Cardiac muscle cell (in vitro differentiated cells and primary cell): ENCODE measurements around the gene TDRD9. TPM values are rescaled to one million over a fixed set of nuclear protein-coding genes. Genes with fewer than 3 reads are reported as not detected.

Experiments
- DNase-seq, 2 donors: peaks; one replicate each; pipeline versions ENCODE4 v3.0.0 to v3.0.0-alpha.2; 2010 to 2017; ENCODE audit warnings: low read depth in 1 of 2, low spot score in 1 of 2
- H3K27ac ChIP-seq: fragments of 200-600 bp; sonication (generic); 2 replicates; pipeline ENCODE4 v1.5.1; 2016
- H3K27me3 ChIP-seq: fragments of 200-600 bp; sonication (generic); 2 replicates; pipeline ENCODE4 v1.6.0; 2016; ENCODE audit warnings: control low read depth
- H3K36me3 ChIP-seq: fragments of 200-600 bp; sonication (generic); 2 replicates; pipeline ENCODE4 v1.5.1; 2016; ENCODE audit warnings: control low read depth
- H3K4me1 ChIP-seq: fragments of 200-600 bp; sonication (generic); 2 replicates; pipeline ENCODE4 v1.8.1; 2017; ENCODE audit warnings: low read depth, mild to moderate bottlenecking, mixed run types
- H3K4me3 ChIP-seq: fragments of 200-600 bp; sonication (generic); 2 replicates; pipeline ENCODE4 v1.5.1; 2016; ENCODE audit warnings: mild to moderate bottlenecking
- H3K9me3 ChIP-seq: fragments of 200-600 bp; sonication (generic); 2 replicates; pipeline ENCODE4 v1.5.1; 2017; ENCODE audit warnings: low read depth, mild to moderate bottlenecking, control low read depth
- polyA plus RNA-seq: library from polyadenylated mRNA; unstranded; fragments of >200 nt; fragmentation: Nextera tagmentation; extraction: Ambion mirVana; gene quantifications from 2 replicates; pipeline ENCODE4 v1.2.1, GENCODE V29; 2016
- total RNA-seq: library from RNA; depleted of rRNA; stranded (reverse); fragments of >200 nt; gene quantifications from 2 replicates; pipeline ENCODE4 v1.2.3, GENCODE V29; 2016
- TF ChIP-seq, protein P1 (sequence below): IDR thresholded peaks from 2 replicates; pipeline ENCODE4 v1.5.1; 2012; ENCODE audit warnings: low read depth, mild to moderate bottlenecking, low read length

The TDRD9 gene
- total and polyA plus RNA-seq, 2 experiments from 2014 or later, result 0.31 TPM; not detected in 1

DNA sequence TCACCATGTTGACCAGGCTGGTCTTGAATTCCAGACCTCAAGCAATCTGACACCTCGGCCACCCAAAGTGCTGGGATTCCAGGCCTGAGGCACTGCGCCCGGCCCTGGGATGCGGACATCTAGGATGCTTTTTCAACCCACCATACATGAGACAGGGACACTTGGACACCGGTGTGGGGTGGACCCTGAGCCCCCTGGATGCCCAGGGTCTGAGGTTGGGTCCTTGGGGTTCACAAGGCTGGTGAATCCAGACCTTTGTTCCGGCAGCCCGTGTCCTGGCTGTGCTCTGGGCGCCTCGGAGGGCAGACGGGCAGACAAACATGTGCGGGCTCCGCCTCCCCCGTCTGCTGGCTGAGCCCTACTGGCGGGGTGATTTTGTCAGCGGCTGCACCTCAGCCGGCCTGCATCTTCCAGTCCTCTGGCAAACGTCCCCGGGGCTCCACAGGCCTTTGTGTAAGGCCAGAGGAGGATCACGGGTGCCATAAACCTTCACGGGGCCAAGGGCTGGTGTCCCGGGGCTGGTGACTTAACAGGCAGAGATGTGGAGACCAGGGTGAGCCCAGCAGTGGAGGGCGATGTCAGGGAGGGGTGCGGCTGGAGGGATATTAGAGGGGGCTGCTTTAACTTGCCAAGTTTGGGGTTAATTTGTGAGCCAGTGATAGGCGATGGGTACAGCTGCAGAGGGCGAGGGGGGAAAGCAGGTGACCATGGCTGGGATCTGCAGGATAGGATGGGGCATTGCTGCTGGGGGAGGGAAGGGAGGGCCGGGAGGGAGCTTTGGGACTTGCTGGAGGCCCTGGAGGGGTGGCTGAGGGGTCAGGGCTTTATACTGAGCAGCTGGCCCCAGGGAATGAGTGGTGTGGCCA, 163.0 kb downstream of the TDRD9 start:
- H3K9me3 ChIP-seq, result no peaks in the 10 kb centered on the region
- H3K36me3 ChIP-seq, result no peaks in the 10 kb centered on the region
- H3K4me1 ChIP-seq, result peaks cover 8% of the 10 kb centered on the region
- TF ChIP-seq, protein P1, sequence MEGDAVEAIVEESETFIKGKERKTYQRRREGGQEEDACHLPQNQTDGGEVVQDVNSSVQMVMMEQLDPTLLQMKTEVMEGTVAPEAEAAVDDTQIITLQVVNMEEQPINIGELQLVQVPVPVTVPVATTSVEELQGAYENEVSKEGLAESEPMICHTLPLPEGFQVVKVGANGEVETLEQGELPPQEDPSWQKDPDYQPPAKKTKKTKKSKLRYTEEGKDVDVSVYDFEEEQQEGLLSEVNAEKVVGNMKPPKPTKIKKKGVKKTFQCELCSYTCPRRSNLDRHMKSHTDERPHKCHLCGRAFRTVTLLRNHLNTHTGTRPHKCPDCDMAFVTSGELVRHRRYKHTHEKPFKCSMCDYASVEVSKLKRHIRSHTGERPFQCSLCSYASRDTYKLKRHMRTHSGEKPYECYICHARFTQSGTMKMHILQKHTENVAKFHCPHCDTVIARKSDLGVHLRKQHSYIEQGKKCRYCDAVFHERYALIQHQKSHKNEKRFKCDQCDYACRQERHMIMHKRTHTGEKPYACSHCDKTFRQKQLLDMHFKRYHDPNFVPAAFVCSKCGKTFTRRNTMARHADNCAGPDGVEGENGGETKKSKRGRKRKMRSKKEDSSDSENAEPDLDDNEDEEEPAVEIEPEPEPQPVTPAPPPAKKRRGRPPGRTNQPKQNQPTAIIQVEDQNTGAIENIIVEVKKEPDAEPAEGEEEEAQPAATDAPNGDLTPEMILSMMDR, result no peak
- H3K27ac ChIP-seq, result no peak overlapping the region
- H3K27me3 ChIP-seq, result no peaks in the 10 kb centered on the region
- no peak for DNase-seq
- H3K4me3 ChIP-seq, result no peak overlapping the region

DNA sequence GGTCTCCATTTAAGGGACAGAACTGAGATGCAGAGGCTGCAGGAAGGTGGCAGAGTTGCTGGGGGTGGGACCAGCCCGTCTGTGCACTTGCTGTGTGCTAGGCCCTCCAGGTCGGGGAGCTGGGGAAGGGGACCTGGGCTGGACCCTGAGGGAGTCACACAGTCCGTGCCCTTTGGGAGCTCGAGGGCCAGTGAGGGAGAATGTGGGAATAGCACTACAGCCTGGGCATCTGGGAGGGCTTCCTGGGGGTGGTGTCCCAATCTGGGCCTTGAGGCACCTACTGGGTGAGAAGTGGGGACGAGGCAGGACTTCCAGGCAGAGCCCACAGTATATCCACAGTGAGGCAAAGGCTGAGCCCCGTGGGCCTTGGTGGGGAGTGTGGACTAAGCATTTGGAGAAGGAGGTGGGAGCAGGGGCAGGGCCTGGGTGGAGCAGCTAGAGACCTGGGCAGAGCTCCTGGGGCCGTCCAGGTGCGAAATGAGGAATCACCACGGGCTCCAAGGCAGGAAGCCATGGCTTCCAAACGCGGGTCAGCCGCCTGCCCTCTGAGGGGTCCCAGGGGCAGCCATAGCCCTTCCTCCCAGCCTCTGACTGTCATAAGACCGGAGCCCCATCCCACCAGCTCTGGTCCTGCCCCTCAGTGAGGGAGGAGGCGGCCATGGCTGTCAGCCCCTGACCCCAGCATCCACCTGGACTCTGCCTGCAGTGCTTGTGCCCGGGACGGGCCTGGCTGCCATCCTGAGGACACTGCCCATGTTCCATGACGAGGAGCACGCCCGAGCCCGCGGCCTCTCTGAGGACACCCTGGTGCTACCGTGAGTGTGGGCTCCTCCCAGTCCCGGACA, 163.9 kb downstream of the TDRD9 start:
- TF ChIP-seq, protein P1, result no peak
- Histone ChIP-seq H3K36me3 (no peaks in the 10 kb centered on the region), H3K27ac (no peak overlapping the region), H3K4me3 (no peak overlapping the region), H3K27me3 (no peaks in the 10 kb centered on the region), H3K9me3 (no peaks in the 10 kb centered on the region), H3K4me1 (no peaks in the 10 kb centered on the region)
- DNase-seq, result no peak

DNA sequence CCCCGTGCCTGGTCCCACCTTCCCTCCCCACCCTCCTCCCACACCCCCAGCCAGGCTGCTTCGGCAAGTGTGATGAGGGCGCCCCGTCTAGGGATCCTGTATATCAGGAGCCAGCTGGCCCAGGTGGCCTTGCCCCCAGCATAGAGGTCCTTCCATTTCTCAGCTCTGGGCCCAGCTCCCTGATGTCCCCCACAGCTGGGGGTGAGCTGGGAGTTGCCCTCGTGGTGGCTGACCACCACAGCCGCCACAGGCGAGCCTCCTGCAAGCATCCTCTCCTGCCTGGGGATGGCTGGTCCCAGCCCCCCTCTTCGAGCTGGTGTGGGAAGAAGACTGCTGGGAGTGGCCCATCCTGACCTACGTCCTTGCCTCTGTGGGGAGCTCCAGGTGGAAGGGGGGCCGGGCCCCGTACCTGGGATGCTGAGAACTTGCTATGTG, 164.7 kb downstream of the TDRD9 start:
- Histone ChIP-seq H3K36me3 (no peaks in the 10 kb centered on the region), H3K9me3 (no peaks in the 10 kb centered on the region), H3K4me1 (no peaks in the 10 kb centered on the region), H3K27me3 (no peaks in the 10 kb centered on the region), H3K27ac (no peak overlapping the region), H3K4me3 (no peak overlapping the region)
- no peak for DNase-seq
- TF ChIP-seq, protein P1, result no peak

DNA sequence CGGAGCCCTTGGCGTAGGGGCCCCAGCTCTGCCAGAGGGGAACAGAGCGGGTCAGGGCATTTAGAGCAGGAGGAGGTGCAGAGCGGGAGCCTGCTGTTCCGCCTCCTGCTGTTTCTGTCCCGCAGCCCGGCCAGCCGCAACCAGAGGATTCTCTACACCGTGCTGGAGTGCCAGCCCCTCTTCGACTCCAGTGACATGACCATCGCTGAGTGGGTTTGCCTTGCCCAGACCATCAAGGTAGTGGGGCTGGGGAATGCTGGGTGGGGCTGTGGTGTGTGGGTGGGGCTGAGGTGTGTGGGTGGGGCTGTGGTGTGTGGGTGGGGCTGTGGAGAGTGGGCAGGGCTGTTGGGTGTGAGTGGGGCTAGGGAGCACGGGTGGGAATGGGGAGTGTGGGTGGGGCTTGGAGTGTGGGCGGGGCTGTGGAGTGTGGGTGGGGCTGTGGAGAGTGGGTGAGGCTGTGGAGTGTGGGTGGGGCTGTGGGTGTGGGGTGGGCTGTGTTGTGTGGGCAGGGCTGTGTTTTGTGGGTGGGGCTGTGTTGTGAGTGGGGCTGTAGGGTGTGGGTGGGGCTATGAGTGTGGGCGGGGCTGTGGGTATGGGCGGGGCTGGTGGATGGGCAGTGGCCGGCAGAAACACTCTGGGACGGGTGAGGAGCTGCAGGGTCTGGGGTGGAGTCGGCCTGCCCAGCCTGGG, 165.3 kb downstream of the TDRD9 start:
- no peak for DNase-seq
- H3K9me3 ChIP-seq, result no peaks in the 10 kb centered on the region
- no peaks in the 10 kb centered on the region for H3K36me3 ChIP-seq
- H3K27ac ChIP-seq, result no peak overlapping the region
- TF ChIP-seq, protein P1, result no peak
- H3K4me3 ChIP-seq, result no peak overlapping the region
- no peaks in the 10 kb centered on the region for H3K4me1 ChIP-seq
- no peaks in the 10 kb centered on the region for H3K27me3 ChIP-seq

DNA sequence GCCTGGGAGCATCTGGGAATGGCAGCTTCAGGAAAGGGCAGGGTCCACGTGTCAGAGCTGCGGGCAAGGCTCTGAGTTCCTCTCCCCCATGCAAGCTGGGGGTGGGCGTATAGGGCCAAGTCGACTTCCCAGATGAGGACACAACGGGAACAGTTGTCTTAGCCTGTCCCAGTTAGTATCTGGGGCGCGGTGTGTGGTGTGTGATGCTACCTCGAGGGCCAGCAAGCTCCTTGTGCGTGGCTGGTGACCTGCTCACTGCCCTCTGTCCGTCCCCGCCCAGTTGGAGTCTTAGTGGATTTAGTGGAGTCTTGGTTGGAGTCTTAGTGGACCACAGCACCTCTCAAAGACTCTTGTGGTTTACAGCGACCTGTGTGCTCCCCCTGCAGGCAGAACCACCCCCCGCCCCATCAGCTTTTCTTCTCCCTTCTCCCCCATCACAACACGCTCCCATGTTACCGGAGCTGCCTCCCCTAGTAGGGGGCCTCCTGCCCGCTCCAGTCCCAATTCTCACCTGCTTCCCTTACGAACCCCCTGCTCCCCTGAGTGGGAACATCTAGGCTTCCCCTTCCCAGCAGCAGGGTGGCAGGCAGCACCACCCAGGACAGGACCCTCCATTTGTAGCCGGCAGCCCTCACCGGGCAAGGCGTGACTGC, 165.9 kb downstream of the TDRD9 start:
- Histone ChIP-seq H3K27me3 (no peaks in the 10 kb centered on the region), H3K36me3 (no peaks in the 10 kb centered on the region), H3K9me3 (no peaks in the 10 kb centered on the region), H3K4me3 (no peak overlapping the region), H3K4me1 (no peaks in the 10 kb centered on the region), H3K27ac (no peak overlapping the region)
- DNase-seq, result no peak
- TF ChIP-seq, protein P1, result no peak
